SK-N-SH (cell line): ENCODE results near the gene FAM227A. TPM values are rescaled to one million over a fixed set of nuclear protein-coding genes. Genes with fewer than 3 reads are reported as not detected.

Source experiments
- CTCF ChIA-PET: fragments of 300-600, 350-600 bp; formaldehyde crosslinking; extraction: SDS; loops from one replicate; lab custom pipeline; 2021; lab: Yijun Ruan, JAX
- POLR2A ChIA-PET: fragments of 350-600 bp; sonication (Branson Sonifier 250); formaldehyde crosslinking; extraction: SDS; loops from one replicate; lab custom pipeline; 2020; ENCODE audit warnings: antibody characterized with exemption, inconsistent platforms; lab: Yijun Ruan, JAX
- DNase-seq: peaks from one replicate; pipeline ENCODE4 v3.0.0; 2012
- H2AFZ ChIP-seq: fragments of 200-600 bp; sonication (generic); 2 replicates; pipeline ENCODE4 v1.8.1; 2016; ENCODE audit warnings: antibody characterized with exemption, mild to moderate bottlenecking, low read depth
- H3F3A ChIP-seq: fragments of 200-600 bp; sonication (generic); replicated peaks from 2 replicates; pipeline ENCODE3; 2016; ENCODE audit warnings: antibody characterized with exemption, mild to moderate bottlenecking; ENCODE audit not compliant: insufficient read depth
- H3K27ac ChIP-seq, 2 experiments: fragments of 200-500 bp in 1 of 2; fragments of 200-600 bp in 1 of 2; sonication (Bioruptor generic) in 1 of 2; sonication (generic), shearing (Covaris generic) in 1 of 2; 2 replicates each; pipeline versions ENCODE4 v1.5.1 to v1.6.1; 2014 to 2016; ENCODE audit warnings: low read depth in 2 of 2, inconsistent platforms in 1 of 2, low read length in 1 of 2, mild to moderate bottlenecking in 1 of 2, mixed read lengths in 1 of 2
- H3K27me3 ChIP-seq: fragments of 200-600 bp; sonication (generic), shearing (Covaris generic); 2 replicates; pipeline ENCODE4 v1.6.1; 2016; ENCODE audit warnings: mixed run types; ENCODE audit not compliant: insufficient read depth
- H3K36me3 ChIP-seq, 2 experiments: fragments of 200-500 bp in 1 of 2; fragments of 200-600 bp in 1 of 2; sonication (Bioruptor generic) in 1 of 2; sonication (generic) in 1 of 2; replicated peaks in 1 of 2; 2 replicates each; pipeline versions ENCODE3 to v1.5.1; 2014 to 2016; ENCODE audit warnings: low read length in 1 of 2, mild to moderate bottlenecking in 1 of 2; ENCODE audit not compliant: insufficient read depth in 2 of 2, control insufficient read depth in 1 of 2
- H3K4me1 ChIP-seq, 2 experiments: fragments of 200-500 bp in 1 of 2; fragments of 200-600 bp in 1 of 2; sonication (Bioruptor generic) in 1 of 2; sonication (generic), shearing (Covaris generic) in 1 of 2; 2 replicates each; pipeline versions ENCODE4 v1.5.1 to v1.6.1; 2014 to 2016; ENCODE audit warnings: low read depth in 1 of 2, low read length in 1 of 2, mixed run types in 1 of 2; ENCODE audit not compliant: insufficient read depth in 2 of 2, control insufficient read depth in 1 of 2
- H3K4me2 ChIP-seq: fragments of 200-600 bp; sonication (generic), shearing (Covaris generic); 2 replicates; pipeline ENCODE4 v1.6.1; 2017; ENCODE audit warnings: mixed run types
- H3K4me3 ChIP-seq, 2 experiments: fragments of 200-500 bp in 1 of 2; fragments of 200-600 bp in 1 of 2; sonication (Bioruptor generic) in 1 of 2; sonication (generic), shearing (Covaris generic) in 1 of 2; 2 replicates each; pipeline versions ENCODE4 v1.5.1 to v1.8.1; 2014 to 2016; ENCODE audit warnings: low read depth in 2 of 2, inconsistent platforms in 1 of 2, low read length in 1 of 2, mild to moderate bottlenecking in 1 of 2, mixed read lengths in 1 of 2, moderate library complexity in 1 of 2
- H3K79me2 ChIP-seq: fragments of 200-600 bp; sonication (generic); 2 replicates; pipeline ENCODE4 v1.8.1; 2017; ENCODE audit warnings: mild to moderate bottlenecking; ENCODE audit not compliant: insufficient read depth
- H3K9ac ChIP-seq: fragments of 200-600 bp; sonication (generic); 2 replicates; pipeline ENCODE4 v1.6.1; 2017; ENCODE audit warnings: mixed run types
- H3K9me2 ChIP-seq: fragments of 200-600 bp; sonication (generic); 2 replicates; pipeline ENCODE4 v1.6.1; 2017; ENCODE audit warnings: mixed run types
- H3K9me3 ChIP-seq: fragments of 200-600 bp; sonication (generic); 2 replicates; pipeline ENCODE4 v1.6.1; 2017; ENCODE audit warnings: mixed run types, mild to moderate bottlenecking, moderate library complexity
- H4K20me1 ChIP-seq: fragments of 200-600 bp; sonication (generic); 2 replicates; pipeline ENCODE4 v1.6.1; 2017; ENCODE audit warnings: mild to moderate bottlenecking, mixed run types; ENCODE audit not compliant: insufficient read depth
- FOSL2 ChIP-seq: IDR thresholded peaks from 2 replicates; pipeline ENCODE4 v1.4.0; 2012; ENCODE audit warnings: low read depth, mild to moderate bottlenecking, moderate library complexity, borderline replicate concordance
- FOXM1 ChIP-seq: IDR thresholded peaks from 2 replicates; pipeline ENCODE4 v1.4.0; 2012; ENCODE audit warnings: low read depth, mild to moderate bottlenecking
- GABPA ChIP-seq: IDR thresholded peaks from 2 replicates; pipeline ENCODE4 v1.4.0; 2012; ENCODE audit warnings: low read depth, mild to moderate bottlenecking
- GATA2 ChIP-seq: sonication (generic); formaldehyde crosslinking; IDR thresholded peaks from 2 replicates; pipeline ENCODE4 v1.5.0; 2020; ENCODE audit warnings: mild to moderate bottlenecking, missing genetic modification reagents
- JUND ChIP-seq: IDR thresholded peaks from 2 replicates; pipeline ENCODE4 v1.4.0; 2012
- MEF2A ChIP-seq: IDR thresholded peaks from 2 replicates; pipeline ENCODE4 v1.4.0; 2012; ENCODE audit warnings: low read depth, borderline replicate concordance
- NFIC ChIP-seq: IDR thresholded peaks from 2 replicates; pipeline ENCODE4 v1.4.0; 2012; ENCODE audit warnings: borderline replicate concordance
- NRF1 ChIP-seq: IDR thresholded peaks from 2 replicates; pipeline ENCODE4 v1.6.1; 2012; ENCODE audit warnings: low read depth, mild to moderate bottlenecking, low read length
- RFX5 ChIP-seq: IDR thresholded peaks from 2 replicates; pipeline ENCODE4 v1.6.1; 2012; ENCODE audit warnings: mild to moderate bottlenecking, improper control_type of control experiment, low read length
- SMC3 ChIP-seq: IDR thresholded peaks from 2 replicates; pipeline ENCODE4 v1.6.1; 2012; ENCODE audit warnings: low read depth, low read length, improper control_type of control experiment
- TCF12 ChIP-seq: IDR thresholded peaks from 2 replicates; pipeline ENCODE4 v1.4.0; 2012
- YY1 ChIP-seq: IDR thresholded peaks from 2 replicates; pipeline ENCODE4 v1.4.0; 2012; ENCODE audit warnings: low read depth, mild to moderate bottlenecking
- WGBS: methylation state at CpG from one replicate; pipeline ENCODE4 v1.1.6; 2017; ENCODE audit warnings: low lambda C conversion rate; 5-methylcytosine and 5-hydroxymethylcytosine counted together
- polyA plus RNA-seq, 3 experiments: library from polyadenylated mRNA; depleted of rRNA; stranded (reverse); fragments of >200 nt; gene quantifications; 2 replicates each; pipeline ENCODE4 v1.2.3, GENCODE V29; 2012
- TF ChIP-seq, protein P1 (sequence below): IDR thresholded peaks from 2 replicates; pipeline ENCODE4 v1.4.0; 2012; ENCODE audit warnings: low read depth

Gene FAM227A
- polyA plus RNA-seq, 1 of the 3 experiments (the other 2 are of a cell fraction), result 1.2 TPM

- WGBS, result 20% methylated on average over 4 of the region's 14 CpGs
- H3K27me3 ChIP-seq, result no peaks in the 10 kb centered on the region
- H3K27ac ChIP-seq, result no peak overlapping the region
- H2AFZ ChIP-seq, result peak overlapping the region; percentile 84; the same call in 1 of the 2 replicates
- no peaks in the 10 kb centered on the region for H3K9me3 ChIP-seq
- ChIA-PET POLR2A (no interaction called here), CTCF (interaction anchor here (1.1 to 3.8 kb wide), 4 partner anchors 17 to 518 kb away, joined by 3 to 27 read pairs (median 6); no protein-coding TSS in a partner anchor)
- no peaks in the 10 kb centered on the region for H4K20me1 ChIP-seq
- H3K36me3 ChIP-seq, result no peaks in the 10 kb centered on the region
- no peaks in the 10 kb centered on the region for H3F3A ChIP-seq
- H3K79me2 ChIP-seq, result no peaks in the 10 kb centered on the region
- H3K4me2 ChIP-seq, result peak overlapping the region; percentile 74
- peak; percentile 26 for DNase-seq
- peak overlapping the region; percentile 48 for H3K9ac ChIP-seq
- peaks cover 0 to 2% of the 10 kb centered on the region in 2 experiments; a peak in 2 of 4 replicates for H3K4me1 ChIP-seq
- H3K9me2 ChIP-seq, result no peaks in the 10 kb centered on the region
- peak overlapping the region; percentile 57 to 58 for H3K4me3 ChIP-seq
- TF ChIP-seq FOXM1 (no peak), RFX5 (no peak)
- TF ChIP-seq, protein P1, sequence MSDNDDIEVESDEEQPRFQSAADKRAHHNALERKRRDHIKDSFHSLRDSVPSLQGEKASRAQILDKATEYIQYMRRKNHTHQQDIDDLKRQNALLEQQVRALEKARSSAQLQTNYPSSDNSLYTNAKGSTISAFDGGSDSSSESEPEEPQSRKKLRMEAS, result 0 out of 2 replicates have a peak, but pooled peaks have one; percentile 28
Observed at GRCh38 chr22:38570779-38571364, 85.3 kb downstream of the FAM227A start.

- POLR2A ChIA-PET, result no interaction called here
Observed at GRCh38 chr22:38569972-38570778, 86.0 kb downstream of the FAM227A start, which contains the start of gene DMC1. TSS of gene DMC1 (minus strand) at chr22:38570183. CDS start at chr22:38568256, 1,927 bp downstream.

More at GRCh38 chr22:38569972-38570778, 86.0 kb downstream of the FAM227A start, which contains the start of gene DMC1:
- H3K27ac ChIP-seq, result no peak within 1 kb of the TSS
- CTCF ChIA-PET, result interaction anchor here (1.4 to 3.8 kb wide), 2 partner anchors 156 to 517 kb away, joined by 4 to 27 read pairs; no protein-coding TSS in a partner anchor
- H3K4me1 ChIP-seq, result peaks cover 0 to 2% of the 10 kb centered on the region in 2 experiments; a peak in 2 of 4 replicates
- H3K9ac ChIP-seq, result peak within 1 kb of the TSS; percentile 48
- no peaks in the 10 kb centered on the region for H3K9me3 ChIP-seq
- H4K20me1 ChIP-seq, result no peaks in the 10 kb centered on the region
- H3K36me3 ChIP-seq, result no peaks in the 10 kb centered on the region
- peak within 1 kb of the TSS; percentile 57 to 58 for H3K4me3 ChIP-seq
- H3K27me3 ChIP-seq, result no peaks in the 10 kb centered on the region
- TF ChIP-seq YY1, result no peak
- TF ChIP-seq GATA2, result no peak
- no peak for TF ChIP-seq MEF2A
- TF ChIP-seq, protein P1, result no peak
- TF ChIP-seq TCF12, result no peak
- no peak for TF ChIP-seq FOSL2
- no peak for TF ChIP-seq SMC3
- no peak for TF ChIP-seq FOXM1
- no peak for TF ChIP-seq JUND
- TF ChIP-seq NFIC, result no peak
- TF ChIP-seq NRF1, result no peak
- TF ChIP-seq GABPA, result no peak
- H3K79me2 ChIP-seq, result no peaks in the 10 kb centered on the region
- H3K4me2 ChIP-seq, result peak within 1 kb of the TSS; percentile 74
- peak within 1 kb of the TSS; percentile 84; the same call in 1 of the 2 replicates for H2AFZ ChIP-seq
- no peaks in the 10 kb centered on the region for H3K9me2 ChIP-seq
- WGBS, result 27% methylated on average over 24 of the region's 64 CpGs
- no peaks in the 10 kb centered on the region for H3F3A ChIP-seq
- peak; percentile 95 for DNase-seq
